Right ventricle myocardium superior (tissue), 1 donor: Measurements from ENCODE around the gene ZKSCAN5. TPM values are rescaled to one million over a fixed set of nuclear protein-coding genes. Genes with fewer than 3 reads are reported as not detected.
"Not testable (repeated sequence)": the region's sequence is repeated elsewhere in the genome, so short reads cannot be mapped to it uniquely, and the experiment has no call there.

ENCODE experiments used
- ATAC-seq: fragments of 200-7000 bp; cut with Tn5 transposase; one replicate; pipeline ENCODE4 v1.9.1; 2020; ENCODE audit warnings: mild to moderate bottlenecking; ENCODE audit not compliant: poor library complexity
- DNase-seq: peaks from one replicate; pipeline ENCODE4 v3.0.0-alpha.2; 2020
- intact Hi-C: fragments of 100-400 bp; cut with DNase I; formaldehyde crosslinking; loops from one replicate; pipeline ENCODE4 v1.11.2; 2022
- total RNA-seq: library from RNA; stranded (reverse); fragmentation: NEBNext Ultra II Directional; extraction: Animal tissue kit (Norgen Biotek cat#: 25700); gene quantifications from one replicate; pipeline ENCODE4 v1.2.1, GENCODE V29; 2021
- donor health status: DM: no; HTN: yes; CAD: no; lungs with severe emphysema.

The ZKSCAN5 gene
- total RNA-seq, 1 donor from 2014 or later: 6.1 TPM

DNA sequence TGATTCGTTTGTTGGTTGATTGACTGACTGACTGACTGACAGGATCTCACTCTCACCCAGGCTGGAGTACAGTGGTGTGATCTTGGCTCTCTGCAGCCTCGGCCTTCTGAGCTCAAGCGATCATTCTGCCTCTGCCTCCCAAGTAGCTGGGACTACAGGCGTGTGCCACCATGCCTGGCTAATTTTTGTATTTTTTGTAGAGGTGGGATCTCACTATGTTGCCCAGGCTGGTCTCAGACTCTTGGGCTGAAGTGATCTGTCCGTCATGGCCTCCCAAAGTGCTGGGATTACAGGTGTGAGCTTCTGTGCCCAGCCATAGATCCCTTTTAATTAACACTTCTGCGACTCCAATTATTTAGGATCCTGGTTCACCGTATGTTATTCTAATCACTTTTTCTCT is 64.3 kb downstream of the ZKSCAN5 start:
- intact Hi-C loops, DNase-seq, ATAC-seq: not testable (repeated sequence)

DNA sequence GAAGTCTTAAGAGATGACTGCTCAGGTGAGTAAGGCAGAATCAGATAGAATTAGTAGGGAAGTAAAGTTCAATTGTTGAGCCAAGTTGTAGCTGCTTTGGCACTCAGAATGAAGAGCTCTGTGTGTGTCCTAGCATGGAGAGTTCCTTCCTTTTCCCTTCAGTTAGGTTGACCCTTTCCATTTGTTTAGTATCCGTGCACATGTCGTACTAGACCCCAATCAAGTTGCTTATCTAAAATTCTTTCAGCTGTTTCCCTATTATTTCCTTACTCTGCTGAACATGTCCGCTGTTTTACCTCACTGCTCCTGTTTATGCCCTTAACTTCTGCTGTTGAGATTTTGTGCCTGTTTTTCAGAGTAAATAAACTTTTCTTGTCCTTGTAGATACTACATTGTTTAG is 67.3 kb downstream of the ZKSCAN5 start:
- ATAC-seq (no peak), DNase-seq (no peak)
- intact Hi-C loops: no loop called here

DNA sequence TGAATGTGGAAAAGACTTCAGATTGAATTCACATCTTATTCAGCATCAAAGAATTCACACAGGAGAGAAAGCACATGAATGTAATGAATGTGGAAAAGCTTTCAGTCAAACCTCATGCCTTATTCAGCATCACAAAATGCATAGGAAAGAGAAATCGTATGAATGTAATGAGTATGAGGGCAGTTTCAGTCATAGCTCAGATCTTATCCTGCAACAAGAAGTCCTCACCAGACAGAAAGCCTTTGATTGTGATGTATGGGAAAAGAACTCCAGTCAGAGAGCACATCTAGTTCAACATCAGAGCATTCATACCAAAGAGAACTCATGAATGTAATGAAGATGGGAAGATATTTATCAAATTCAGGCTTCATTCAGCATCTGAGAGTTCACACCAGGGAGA is 68.8 kb downstream of the ZKSCAN5 start:
- ATAC-seq (no peak), DNase-seq (no peak)
- intact Hi-C loops: no loop called here

DNA sequence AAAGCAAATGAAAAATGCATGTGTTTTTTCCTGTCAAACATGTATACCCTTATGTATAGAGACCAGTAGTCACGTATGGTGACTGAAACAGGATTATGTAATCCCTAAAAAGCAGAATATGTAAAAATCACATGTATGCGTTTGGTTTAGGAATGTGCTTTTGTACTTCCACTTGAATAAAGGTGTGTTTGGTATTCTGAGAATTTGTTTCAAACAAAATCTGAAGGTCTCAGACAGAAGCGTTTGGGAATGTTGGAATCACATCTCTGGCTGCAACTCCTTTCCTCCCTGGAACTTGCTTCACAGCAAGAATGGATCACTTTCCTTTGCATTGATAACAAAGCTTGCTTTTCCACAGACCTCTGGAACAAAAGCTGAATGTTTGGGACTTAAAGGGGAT is 71.8 kb downstream of the ZKSCAN5 start:
- DNase-seq (no peak), ATAC-seq (no peak)
- intact Hi-C loops: no loop called here

DNA sequence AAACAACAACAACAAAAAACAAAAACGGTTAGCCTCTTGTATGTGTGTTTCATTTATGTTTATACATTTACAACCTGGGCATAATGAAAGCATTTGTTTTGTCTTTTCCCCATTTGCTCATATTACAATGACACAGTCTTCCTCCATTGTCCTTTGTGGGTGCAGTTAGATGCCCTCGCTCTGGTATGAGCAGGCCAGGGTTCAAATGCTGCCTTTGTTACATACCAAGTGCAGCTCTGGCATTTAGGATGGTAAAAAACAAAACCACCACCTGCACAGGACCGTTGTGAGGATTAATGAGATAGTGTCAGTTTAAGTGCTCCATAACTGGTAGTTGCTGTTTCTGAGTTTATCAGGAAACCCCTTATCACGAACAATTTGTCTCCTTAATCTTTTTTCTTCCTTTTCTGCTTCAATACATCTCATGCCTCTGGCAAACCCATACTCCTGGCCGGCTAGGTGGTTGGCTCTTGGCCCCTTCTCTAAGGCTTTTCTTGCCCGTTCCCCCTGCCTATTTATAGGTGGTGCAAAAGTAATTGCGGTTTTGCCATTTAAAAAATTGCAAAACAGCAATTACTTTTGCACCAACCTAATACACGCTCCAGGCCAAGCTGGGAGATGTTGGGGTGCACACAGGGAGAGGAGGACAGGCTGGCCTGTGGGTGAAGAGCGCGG is 75.0 kb downstream of the ZKSCAN5 start:
- DNase-seq: no peak

DNA sequence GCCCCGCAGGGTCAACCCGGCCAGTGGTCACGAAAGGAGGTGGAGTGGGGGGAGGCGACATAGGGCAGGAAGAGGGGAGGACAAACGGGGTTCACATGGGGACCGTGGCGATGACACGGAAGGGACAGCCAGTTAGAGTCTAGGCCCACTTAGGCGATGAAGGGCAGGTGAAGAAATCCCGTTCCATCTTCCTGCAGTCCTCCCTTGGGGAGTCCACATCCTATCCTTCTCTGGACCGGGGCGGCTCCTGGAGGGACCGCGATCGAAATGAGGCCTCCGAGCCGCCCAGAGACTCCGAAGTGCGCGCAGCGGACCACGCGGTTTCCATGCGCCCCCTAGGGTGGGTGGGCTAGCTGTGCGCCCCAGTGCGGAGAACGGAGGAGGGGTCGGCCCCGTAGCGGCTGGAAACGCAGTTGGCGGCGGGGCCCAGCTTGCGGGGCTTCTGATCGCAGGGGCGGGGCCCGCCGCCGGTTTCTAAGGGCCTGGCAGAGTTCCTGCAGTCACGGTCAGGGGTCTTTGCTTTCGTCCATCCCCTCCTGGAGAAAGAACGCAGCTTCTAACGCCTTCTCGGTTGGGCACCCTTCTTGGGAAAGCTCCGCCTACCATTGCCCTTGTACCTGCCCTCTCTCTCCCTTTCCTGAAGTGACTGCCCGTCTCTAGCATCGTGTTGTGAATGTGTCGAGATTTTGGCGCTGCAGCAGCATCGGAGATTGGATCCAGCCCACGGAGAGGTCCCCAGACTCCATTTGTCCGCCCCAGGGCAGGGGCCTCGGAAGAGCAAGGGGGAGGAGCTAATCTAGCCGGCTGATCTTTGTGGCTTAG is 75.7 kb downstream of the ZKSCAN5 start:
- DNase-seq (peak; percentile 53), ATAC-seq (peak; percentile 81)
- intact Hi-C loops: no loop called here

More for the DNA sequence above, 75.0 kb downstream of the ZKSCAN5 start:
- no peak for ATAC-seq
- intact Hi-C loops: no loop called here

DNA sequence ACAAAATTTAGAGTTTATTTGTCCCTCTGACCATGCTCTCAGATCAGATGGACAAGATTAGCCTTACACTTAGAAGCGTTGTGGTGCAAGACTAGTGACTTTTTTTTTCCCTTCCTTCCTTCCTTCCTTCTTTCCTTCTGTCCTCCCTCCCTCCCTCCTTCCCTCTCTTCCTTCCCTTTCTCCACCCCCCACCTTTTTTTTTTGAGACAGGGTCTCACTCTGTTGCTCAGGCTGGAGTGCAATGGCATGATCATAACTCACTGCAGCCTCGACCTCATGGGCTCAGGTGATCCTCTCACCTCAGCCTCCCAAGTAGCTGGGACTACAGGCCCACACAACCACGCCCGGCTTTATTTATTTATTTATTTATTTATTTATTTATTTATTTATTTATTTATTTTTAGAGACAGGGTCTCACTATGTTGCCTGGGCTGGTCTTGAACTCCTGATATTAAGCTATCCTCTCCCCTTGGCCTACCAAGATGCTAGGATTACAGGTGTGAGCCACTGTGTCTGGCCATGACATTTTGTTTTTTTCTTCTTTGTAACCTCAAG is 76.4 kb downstream of the ZKSCAN5 start:
- intact Hi-C loops: not testable (repeated sequence)

More for the DNA sequence above, 76.4 kb downstream of the ZKSCAN5 start:
- not testable (repeated sequence) for DNase-seq, ATAC-seq

Other genes starting within 250 kb of the ZKSCAN5 start
- gene MYH16, start 231.8 kb upstream of the ZKSCAN5 start, total RNA-seq: not detected
- gene ARPC1A, start 178.8 kb upstream of the ZKSCAN5 start, total RNA-seq: 133 TPM
- gene ARPC1B, start 129.9 kb upstream of the ZKSCAN5 start, total RNA-seq: 40.6 TPM
- 97.7 TPM for gene PDAP1, start 96.1 kb upstream of the ZKSCAN5 start, total RNA-seq
- gene BUD31, start 95.7 kb upstream of the ZKSCAN5 start, total RNA-seq: 31.5 TPM
- 3.0 TPM for gene PTCD1, start 65.9 kb upstream of the ZKSCAN5 start, total RNA-seq
- gene CPSF4, start 65.7 kb upstream of the ZKSCAN5 start, total RNA-seq: 19.9 TPM
- 900 TPM for gene ATP5MF, start 38.5 kb upstream of the ZKSCAN5 start, total RNA-seq
- gene ZNF789, start 31.8 kb upstream of the ZKSCAN5 start, total RNA-seq: 3.4 TPM
- 15.8 TPM for gene ZNF394, start 4.4 kb upstream of the ZKSCAN5 start, total RNA-seq
- 6.5 TPM for gene FAM200A, start 47.5 kb downstream of the ZKSCAN5 start, total RNA-seq
- gene ZNF655, start 54.0 kb downstream of the ZKSCAN5 start, total RNA-seq: 24.0 TPM
- gene TMEM225B, start 93.6 kb downstream of the ZKSCAN5 start, total RNA-seq: not detected
- 6.9 TPM for gene ZSCAN25, start 112.3 kb downstream of the ZKSCAN5 start, total RNA-seq
- gene CYP3A5, start 175.3 kb downstream of the ZKSCAN5 start, total RNA-seq: not detected
- gene CYP3A7, start 230.5 kb downstream of the ZKSCAN5 start, total RNA-seq: not detected